Smooth muscle cell (in vitro differentiated cells): ENCODE measurements around the gene TGDS. TPM values are rescaled to one million over a fixed set of nuclear protein-coding genes. Genes with fewer than 3 reads are reported as not detected.

Experiments used
- DNase-seq: peaks from one replicate; lab custom pipeline; 2025; ENCODE audit not compliant: unreplicated experiment; lab: John Stamatoyannopoulos, UW
- H2AFZ ChIP-seq: fragments of 200-600 bp; sonication (generic); 2 replicates; pipeline ENCODE4 v1.6.0; 2016; ENCODE audit warnings: antibody characterized with exemption, low read depth, mild to moderate bottlenecking
- H3F3A ChIP-seq: fragments of 200-600 bp; sonication (generic); 2 replicates; pipeline ENCODE4 v1.6.0; 2017; ENCODE audit warnings: antibody characterized with exemption, low read depth
- H3K27ac ChIP-seq: fragments of 200-600 bp; sonication (generic); 2 replicates; pipeline ENCODE4 v1.5.1; 2016; ENCODE audit warnings: low read depth, mild to moderate bottlenecking
- H3K27me3 ChIP-seq: fragments of 200-600 bp; sonication (generic); 2 replicates; pipeline ENCODE4 v1.6.1; 2016; ENCODE audit warnings: low read depth, mild to moderate bottlenecking
- H3K36me3 ChIP-seq: fragments of 200-600 bp; sonication (generic); 2 replicates; pipeline ENCODE4 v1.5.1; 2016; ENCODE audit warnings: low read depth
- H3K4me1 ChIP-seq: fragments of 200-600 bp; sonication (generic); 2 replicates; pipeline ENCODE4 v1.5.1; 2016; ENCODE audit warnings: low read depth
- H3K4me2 ChIP-seq: fragments of 200-600 bp; sonication (generic); 2 replicates; pipeline ENCODE4 v1.6.0; 2016; ENCODE audit warnings: mild to moderate bottlenecking
- H3K4me3 ChIP-seq: fragments of 200-600 bp; sonication (generic); 2 replicates; pipeline ENCODE4 v1.5.1; 2016; ENCODE audit warnings: mild to moderate bottlenecking
- H3K79me2 ChIP-seq: fragments of 200-600 bp; sonication (generic); 2 replicates; pipeline ENCODE4 v1.6.0; 2016; ENCODE audit warnings: low read depth, mild to moderate bottlenecking
- H3K9ac ChIP-seq: fragments of 200-600 bp; sonication (generic); 2 replicates; pipeline ENCODE4 v1.6.0; 2016; ENCODE audit warnings: low read depth
- H3K9me3 ChIP-seq: fragments of 200-600 bp; sonication (generic); replicated peaks from 2 replicates; pipeline ENCODE4 v1.5.1; 2016; ENCODE audit warnings: low read depth
- H4K20me1 ChIP-seq: fragments of 200-600 bp; sonication (generic); 2 replicates; pipeline ENCODE4 v1.6.0; 2016; ENCODE audit warnings: low read depth
- WGBS: methylation state at CpG from one replicate; pipeline ENCODE4 v1.1.7; 2016; ENCODE audit warnings: low lambda C conversion rate; 5-methylcytosine and 5-hydroxymethylcytosine counted together
- polyA plus RNA-seq: library from polyadenylated mRNA; unstranded; fragments of >200 nt; fragmentation: Nextera tagmentation; extraction: Ambion mirVana; gene quantifications from 2 replicates; pipeline ENCODE4 v1.2.1, GENCODE V29; 2016
- total RNA-seq: library from RNA; depleted of rRNA; stranded (reverse); fragments of >200 nt; gene quantifications from 2 replicates; pipeline ENCODE4 v1.2.3, GENCODE V29; 2014
- TF ChIP-seq, protein P1 (sequence below): fragments of 200-600 bp; sonication (generic); IDR thresholded peaks from 2 replicates; pipeline ENCODE4 v1.5.1; 2017; ENCODE audit warnings: borderline replicate concordance, mild to moderate bottlenecking, antibody characterized with exemption; ENCODE audit not compliant: insufficient read depth, poor library complexity, severe bottlenecking

The TGDS gene
- total and polyA plus RNA-seq, 2 experiments from 2014 or later: 16.0 to 17.1 TPM

DNA sequence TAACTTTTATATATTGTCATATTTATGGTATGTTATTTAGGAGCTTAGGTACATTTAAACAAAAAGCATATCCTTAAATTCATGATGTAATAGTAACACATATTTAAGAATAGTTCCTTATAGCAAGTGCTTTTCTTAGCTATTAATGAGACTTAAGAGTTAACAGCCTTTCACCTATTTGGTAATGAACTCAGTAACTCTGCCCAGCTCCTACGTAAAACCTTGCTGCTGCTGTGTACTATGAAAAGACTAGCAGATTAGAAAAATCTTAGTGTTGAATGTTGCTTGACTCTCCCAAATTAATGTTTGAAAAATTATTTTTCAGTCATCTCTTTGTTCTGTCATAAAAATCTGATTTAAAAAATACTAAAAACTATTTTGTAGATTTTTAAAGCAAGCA lies 12.6 kb upstream of the TGDS start:
- Histone ChIP-seq H2AFZ (no peak overlapping the region), H3K4me2 (no peak overlapping the region), H3K79me2 (peaks cover 74% of the 10 kb centered on the region), H3K4me1 (peaks cover 2% of the 10 kb centered on the region), H4K20me1 (peaks cover 77% of the 10 kb centered on the region), H3K27ac (no peak overlapping the region), H3K27me3 (no peaks in the 10 kb centered on the region), H3F3A (no peaks in the 10 kb centered on the region), H3K4me3 (no peak overlapping the region), H3K9ac (no peak overlapping the region), H3K36me3 (peaks cover 21% of the 10 kb centered on the region), H3K9me3 (no peaks in the 10 kb centered on the region)
- TF ChIP-seq, protein P1, sequence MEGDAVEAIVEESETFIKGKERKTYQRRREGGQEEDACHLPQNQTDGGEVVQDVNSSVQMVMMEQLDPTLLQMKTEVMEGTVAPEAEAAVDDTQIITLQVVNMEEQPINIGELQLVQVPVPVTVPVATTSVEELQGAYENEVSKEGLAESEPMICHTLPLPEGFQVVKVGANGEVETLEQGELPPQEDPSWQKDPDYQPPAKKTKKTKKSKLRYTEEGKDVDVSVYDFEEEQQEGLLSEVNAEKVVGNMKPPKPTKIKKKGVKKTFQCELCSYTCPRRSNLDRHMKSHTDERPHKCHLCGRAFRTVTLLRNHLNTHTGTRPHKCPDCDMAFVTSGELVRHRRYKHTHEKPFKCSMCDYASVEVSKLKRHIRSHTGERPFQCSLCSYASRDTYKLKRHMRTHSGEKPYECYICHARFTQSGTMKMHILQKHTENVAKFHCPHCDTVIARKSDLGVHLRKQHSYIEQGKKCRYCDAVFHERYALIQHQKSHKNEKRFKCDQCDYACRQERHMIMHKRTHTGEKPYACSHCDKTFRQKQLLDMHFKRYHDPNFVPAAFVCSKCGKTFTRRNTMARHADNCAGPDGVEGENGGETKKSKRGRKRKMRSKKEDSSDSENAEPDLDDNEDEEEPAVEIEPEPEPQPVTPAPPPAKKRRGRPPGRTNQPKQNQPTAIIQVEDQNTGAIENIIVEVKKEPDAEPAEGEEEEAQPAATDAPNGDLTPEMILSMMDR: no peak
- no peak for DNase-seq
- WGBS: 95% methylated on average over 1 of the region's 1 CpG

DNA sequence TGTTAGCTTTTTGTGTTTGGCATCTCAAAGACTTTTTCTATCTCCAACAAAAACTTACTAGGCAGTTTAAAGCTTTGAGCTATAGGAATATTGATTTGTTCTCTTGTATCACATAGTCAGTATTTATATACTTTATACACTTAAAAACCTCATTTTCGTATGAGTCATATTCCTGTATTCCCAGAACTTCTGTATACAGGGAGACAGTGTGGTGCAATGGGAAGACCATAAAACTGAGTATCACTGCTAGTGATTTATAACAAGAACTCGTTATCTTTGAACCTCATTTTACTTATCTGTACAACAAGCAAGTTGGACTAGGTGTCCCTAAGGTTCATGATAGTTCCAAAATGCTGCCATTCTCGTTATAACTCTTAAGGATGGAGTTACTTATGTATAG lies 12.0 kb upstream of the TGDS start:
- peaks cover 73% of the 10 kb centered on the region for H4K20me1 ChIP-seq
- TF ChIP-seq, protein P1: no peak
- H3K27me3 ChIP-seq: no peaks in the 10 kb centered on the region
- no peak overlapping the region for H3K4me3 ChIP-seq
- no peak overlapping the region for H3K9ac ChIP-seq
- no peak overlapping the region for H3K4me2 ChIP-seq
- peaks cover 8% of the 10 kb centered on the region for H3K4me1 ChIP-seq
- no peaks in the 10 kb centered on the region for H3F3A ChIP-seq
- no peak for DNase-seq
- no peak overlapping the region for H3K27ac ChIP-seq
- no peaks in the 10 kb centered on the region for H3K9me3 ChIP-seq
- 89% methylated on average over 3 of the region's 3 CpGs for WGBS
- peaks cover 20% of the 10 kb centered on the region for H3K36me3 ChIP-seq
- no peak overlapping the region for H2AFZ ChIP-seq
- peaks cover 78% of the 10 kb centered on the region for H3K79me2 ChIP-seq

DNA sequence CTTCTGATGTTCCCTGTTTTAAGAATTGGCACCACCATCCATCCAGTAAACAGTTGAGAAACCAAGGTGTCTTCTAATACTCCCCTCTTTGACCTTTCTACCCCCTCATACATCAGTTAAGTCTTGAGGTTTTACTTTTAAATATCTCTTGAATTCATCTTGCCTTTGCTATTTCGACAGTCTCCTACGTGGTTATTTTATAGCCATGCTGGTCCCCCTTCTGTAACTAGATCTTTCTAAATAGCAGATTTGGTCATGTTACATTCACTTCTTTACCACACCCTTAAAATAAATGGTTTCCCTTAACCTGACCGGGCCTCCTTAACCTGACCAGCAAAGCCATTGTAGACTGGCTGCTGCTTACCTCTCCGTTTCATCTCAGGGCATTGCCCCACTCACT lies 11.1 kb upstream of the TGDS start:
- no peak overlapping the region for H3K4me2 ChIP-seq
- H3K36me3 ChIP-seq: peaks cover 13% of the 10 kb centered on the region
- peaks cover 78% of the 10 kb centered on the region for H3K79me2 ChIP-seq
- peaks cover 15% of the 10 kb centered on the region for H3K4me1 ChIP-seq
- TF ChIP-seq, protein P1: no peak
- no peaks in the 10 kb centered on the region for H3K9me3 ChIP-seq
- H4K20me1 ChIP-seq: peaks cover 69% of the 10 kb centered on the region
- no peaks in the 10 kb centered on the region for H3F3A ChIP-seq
- no peak overlapping the region for H3K9ac ChIP-seq
- no peak overlapping the region for H3K4me3 ChIP-seq
- no peak for DNase-seq
- H2AFZ ChIP-seq: no peak overlapping the region
- H3K27ac ChIP-seq: no peak overlapping the region
- WGBS: 94% methylated on average over 4 of the region's 4 CpGs
- no peaks in the 10 kb centered on the region for H3K27me3 ChIP-seq

DNA sequence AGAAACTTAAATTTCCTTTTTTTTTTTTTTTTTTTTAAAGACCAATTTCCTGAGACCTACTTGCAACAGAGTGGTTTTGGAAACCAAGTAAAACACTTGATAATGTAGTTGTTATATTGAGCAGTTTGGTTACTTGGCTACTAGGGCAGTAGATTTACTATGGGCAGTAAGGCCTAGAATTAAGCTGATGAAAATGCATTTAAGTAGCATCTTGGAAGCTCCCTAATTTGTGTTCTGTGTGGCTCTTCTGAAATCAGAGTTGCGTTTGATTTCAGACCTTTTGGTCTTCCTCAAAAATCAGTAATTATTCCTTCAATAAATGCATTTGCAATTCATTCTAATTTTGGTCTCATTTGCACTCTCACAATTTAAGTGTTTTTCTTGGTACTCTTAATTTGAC lies 6.5 kb upstream of the TGDS start:
- TF ChIP-seq, protein P1: no peak
- WGBS: 50% methylated on average over 1 of the region's 1 CpG

More for the DNA sequence above, 6.5 kb upstream of the TGDS start:
- peak overlapping the region; percentile 78 for H3K4me3 ChIP-seq
- H3K4me1 ChIP-seq: peaks cover 15% of the 10 kb centered on the region
- H3K27me3 ChIP-seq: no peaks in the 10 kb centered on the region
- no peak overlapping the region for H3K27ac ChIP-seq
- peak overlapping the region; percentile 37 for H3K9ac ChIP-seq
- peaks cover 49% of the 10 kb centered on the region for H3K79me2 ChIP-seq
- H3K4me2 ChIP-seq: peak overlapping the region; percentile 86
- peak overlapping the region; percentile 67 for H2AFZ ChIP-seq
- H4K20me1 ChIP-seq: peaks cover 32% of the 10 kb centered on the region
- H3K36me3 ChIP-seq: peaks cover 9% of the 10 kb centered on the region
- DNase-seq: no peak
- no peaks in the 10 kb centered on the region for H3K9me3 ChIP-seq
- no peaks in the 10 kb centered on the region for H3F3A ChIP-seq
